ENCODE data around the gene ADCK1.

The ADCK1 gene

DNA sequence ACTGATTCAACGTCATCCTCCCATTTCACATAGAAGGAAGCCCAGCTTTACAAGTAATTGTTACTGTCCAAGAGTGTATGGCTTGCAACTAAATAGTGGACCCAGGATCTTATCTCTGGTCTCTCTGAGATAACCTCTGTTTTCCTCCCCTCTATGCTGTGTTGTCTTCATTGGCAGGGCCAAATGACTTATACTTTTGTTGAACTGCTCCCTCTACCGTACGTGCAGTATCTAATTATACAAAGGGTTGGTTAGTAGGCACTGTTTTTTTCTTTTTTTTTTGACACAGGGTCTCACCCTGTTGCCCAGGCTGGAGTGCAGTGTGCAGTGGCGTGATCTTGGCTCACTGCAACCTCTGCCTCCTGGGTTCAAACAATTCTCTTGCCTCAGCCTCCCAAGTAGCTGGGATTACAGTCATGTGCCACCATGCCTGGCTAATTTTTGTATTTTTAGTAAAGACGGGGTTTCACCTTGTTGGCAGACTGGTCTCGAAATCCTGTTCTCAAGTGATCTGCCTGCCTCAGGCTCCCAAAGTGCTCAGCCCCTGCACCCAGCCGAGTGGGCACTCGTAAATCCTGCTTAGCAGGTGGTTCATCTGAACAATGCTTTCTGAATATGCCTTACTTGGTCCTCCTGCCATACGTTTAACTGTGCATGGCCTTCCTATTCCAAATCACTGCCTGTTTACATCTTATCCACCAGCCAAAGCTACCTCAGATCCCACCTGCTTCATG, 162.1 kb downstream of the ADCK1 start:
- Histone ChIP-seq H3K4me3 (ENCODE audit: low read depth in 1 of 2, low read length in 2 of 2) (no peak overlapping the region), H3K9me3 (ENCODE audit: control insufficient read depth in 1 of 2, low read length in 2 of 2) (no peaks in the 10 kb centered on the region)

DNA sequence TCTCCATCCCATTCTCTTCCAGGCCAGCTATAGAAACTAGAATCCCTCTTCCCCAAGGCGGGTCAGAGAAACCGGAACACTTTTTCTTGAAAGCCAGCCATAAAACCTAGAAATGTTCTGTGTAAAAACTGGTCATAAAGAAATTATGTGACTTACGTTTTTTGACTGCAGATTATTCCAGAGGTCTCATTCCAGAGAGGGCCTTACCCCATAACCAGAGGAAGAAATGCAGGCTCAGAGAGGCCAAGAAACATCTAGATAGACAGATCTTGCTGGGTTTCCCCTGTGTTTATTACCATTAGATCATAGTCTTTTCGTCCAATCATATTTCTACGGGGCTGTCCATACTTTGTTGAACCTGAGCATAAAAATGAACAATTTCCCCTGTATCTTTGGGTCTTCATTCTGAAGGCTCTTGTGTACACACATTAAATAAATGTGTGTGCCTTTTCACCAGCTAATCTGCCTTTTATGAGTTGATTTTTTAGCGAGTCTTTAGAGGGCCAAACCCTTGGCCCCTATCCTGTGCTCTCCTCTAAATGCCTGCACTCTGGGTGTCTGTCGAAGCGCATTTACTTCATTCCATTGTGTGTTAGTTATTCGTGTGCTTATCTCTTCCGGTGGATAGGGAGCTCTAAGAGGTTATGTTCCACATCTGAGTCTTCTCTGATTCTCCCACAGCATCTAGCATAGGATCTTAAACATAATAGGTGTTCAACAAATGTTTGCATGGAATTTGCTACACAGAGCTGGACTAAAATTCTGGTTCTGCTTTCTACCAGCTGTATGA, 163.0 kb downstream of the ADCK1 start:
- H3K27me3 ChIP-seq (ENCODE audit: low read depth, low read length) = no peaks in the 10 kb centered on the region
- no peaks in the 10 kb centered on the region for H3K36me3 ChIP-seq (ENCODE audit: control insufficient read depth in 1 of 2, insufficient read depth in 2 of 2, low read length in 2 of 2)
- H3K9me3 ChIP-seq (ENCODE audit: control insufficient read depth in 1 of 2, low read length in 2 of 2) = no peaks in the 10 kb centered on the region
- H3K4me3 ChIP-seq (ENCODE audit: low read depth in 1 of 2, low read length in 2 of 2) = no peak overlapping the region
- peaks cover 0 to 8% of the 10 kb centered on the region in 2 donors for H3K4me1 ChIP-seq (ENCODE audit: control insufficient read depth in 1 of 2, insufficient read depth in 2 of 2, low read length in 2 of 2)
- H3K27ac ChIP-seq (ENCODE audit: low read length) = no peak overlapping the region

More for the DNA sequence above, 162.1 kb downstream of the ADCK1 start:
- Histone ChIP-seq H3K36me3 (ENCODE audit: control insufficient read depth in 1 of 2, insufficient read depth in 2 of 2, low read length in 2 of 2) (no peaks in the 10 kb centered on the region), H3K27ac (ENCODE audit: low read length) (no peak overlapping the region), H3K4me1 (ENCODE audit: control insufficient read depth in 1 of 2, insufficient read depth in 2 of 2, low read length in 2 of 2) (peaks cover 0 to 8% of the 10 kb centered on the region in 2 donors), H3K27me3 (ENCODE audit: low read depth, low read length) (no peaks in the 10 kb centered on the region)

DNA sequence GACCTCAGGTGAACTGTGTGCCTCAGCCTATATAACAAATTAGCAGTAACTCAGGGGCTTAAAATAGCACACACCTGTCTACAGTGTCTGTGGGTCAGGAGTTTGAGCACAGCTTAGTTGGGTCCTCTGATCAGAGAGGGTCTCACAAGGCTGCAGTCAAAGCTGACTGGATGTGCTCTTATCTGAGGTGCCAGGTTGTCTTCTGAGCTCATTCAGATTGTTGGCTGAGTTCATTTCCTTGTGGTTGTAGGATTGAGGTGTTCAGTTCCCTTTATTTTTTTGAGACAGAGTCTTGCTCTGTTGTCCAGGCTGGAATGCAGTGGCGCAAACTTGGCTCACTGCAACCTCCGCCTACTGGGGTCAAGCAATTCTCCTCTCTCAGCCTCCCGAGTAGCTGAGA, 164.7 kb downstream of the ADCK1 start:
- peaks cover 0 to 8% of the 10 kb centered on the region in 2 donors for H3K4me1 ChIP-seq (ENCODE audit: control insufficient read depth in 1 of 2, insufficient read depth in 2 of 2, low read length in 2 of 2)
- H3K36me3 ChIP-seq (ENCODE audit: control insufficient read depth in 1 of 2, insufficient read depth in 2 of 2, low read length in 2 of 2) = no peaks in the 10 kb centered on the region
- no peaks in the 10 kb centered on the region for H3K9me3 ChIP-seq (ENCODE audit: control insufficient read depth in 1 of 2, low read length in 2 of 2)
- H3K27me3 ChIP-seq (ENCODE audit: low read depth, low read length) = no peaks in the 10 kb centered on the region
- no peak overlapping the region for H3K27ac ChIP-seq (ENCODE audit: low read length)
- H3K4me3 ChIP-seq (ENCODE audit: low read depth in 1 of 2, low read length in 2 of 2) = no peak overlapping the region

DNA sequence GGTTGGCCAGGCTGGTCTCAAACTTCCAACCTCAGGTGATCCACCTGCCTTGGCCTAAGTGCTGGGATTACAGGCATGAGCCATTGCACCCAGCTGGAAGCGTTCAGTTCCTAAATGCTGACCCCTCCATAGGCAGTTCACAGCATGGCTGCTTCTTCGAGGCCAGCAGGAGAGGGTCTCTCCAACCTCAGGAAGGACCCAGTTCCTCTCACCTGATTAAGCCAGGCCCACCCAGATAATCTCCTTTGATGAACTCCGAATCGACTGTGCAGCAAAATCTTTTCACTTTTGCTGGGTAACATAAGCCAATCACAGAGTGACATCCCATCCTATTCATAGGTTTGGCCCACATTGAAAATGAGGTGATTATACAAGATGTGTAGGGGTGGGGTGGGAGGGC, 165.1 kb downstream of the ADCK1 start:
- no peak overlapping the region for H3K4me3 ChIP-seq (ENCODE audit: low read depth in 1 of 2, low read length in 2 of 2)
- H3K27me3 ChIP-seq (ENCODE audit: low read depth, low read length) = no peaks in the 10 kb centered on the region
- no peak overlapping the region for H3K27ac ChIP-seq (ENCODE audit: low read length)
- H3K4me1 ChIP-seq (ENCODE audit: control insufficient read depth in 1 of 2, insufficient read depth in 2 of 2, low read length in 2 of 2) = peaks cover 0 to 8% of the 10 kb centered on the region in 2 donors
- H3K9me3 ChIP-seq (ENCODE audit: control insufficient read depth in 1 of 2, low read length in 2 of 2) = no peaks in the 10 kb centered on the region
- no peaks in the 10 kb centered on the region for H3K36me3 ChIP-seq (ENCODE audit: control insufficient read depth in 1 of 2, insufficient read depth in 2 of 2, low read length in 2 of 2)

DNA sequence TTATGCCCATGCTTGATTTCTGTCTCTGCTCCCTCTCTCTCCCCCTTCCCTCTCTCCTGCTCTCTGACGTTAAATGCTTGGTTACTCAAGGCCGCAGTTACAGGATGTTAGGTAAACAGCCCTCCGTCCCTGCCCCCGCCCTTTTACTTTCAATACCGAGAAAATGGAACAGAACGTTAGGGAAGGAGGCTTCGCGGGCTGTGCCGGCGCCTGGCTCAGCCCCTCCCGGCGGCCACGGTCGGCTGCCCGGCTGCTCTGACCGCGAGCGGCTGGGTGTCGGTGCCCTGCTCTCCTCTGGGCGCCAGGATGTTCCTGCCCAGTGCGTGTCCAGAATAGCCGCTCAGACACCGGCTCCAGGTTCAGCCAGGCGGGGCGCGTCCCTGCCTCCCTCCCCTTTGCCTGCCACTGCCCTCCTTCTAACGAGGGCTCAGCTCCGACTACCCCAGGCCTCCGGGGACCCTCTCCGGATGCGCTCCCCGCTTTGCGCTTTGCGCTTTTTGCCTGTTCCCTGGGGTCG, 166.1 kb downstream of the ADCK1 start:
- no peak overlapping the region for H3K27ac ChIP-seq (ENCODE audit: low read length)
- peaks cover 0 to 8% of the 10 kb centered on the region in 2 donors for H3K4me1 ChIP-seq (ENCODE audit: control insufficient read depth in 1 of 2, insufficient read depth in 2 of 2, low read length in 2 of 2)
- no peaks in the 10 kb centered on the region for H3K27me3 ChIP-seq (ENCODE audit: low read depth, low read length)
- H3K36me3 ChIP-seq (ENCODE audit: control insufficient read depth in 1 of 2, insufficient read depth in 2 of 2, low read length in 2 of 2) = no peaks in the 10 kb centered on the region
- H3K4me3 ChIP-seq (ENCODE audit: low read depth in 1 of 2, low read length in 2 of 2) = peak overlapping the region in 1 of 2 donors; percentile 52
- H3K9me3 ChIP-seq (ENCODE audit: control insufficient read depth in 1 of 2, low read length in 2 of 2) = no peaks in the 10 kb centered on the region

DNA sequence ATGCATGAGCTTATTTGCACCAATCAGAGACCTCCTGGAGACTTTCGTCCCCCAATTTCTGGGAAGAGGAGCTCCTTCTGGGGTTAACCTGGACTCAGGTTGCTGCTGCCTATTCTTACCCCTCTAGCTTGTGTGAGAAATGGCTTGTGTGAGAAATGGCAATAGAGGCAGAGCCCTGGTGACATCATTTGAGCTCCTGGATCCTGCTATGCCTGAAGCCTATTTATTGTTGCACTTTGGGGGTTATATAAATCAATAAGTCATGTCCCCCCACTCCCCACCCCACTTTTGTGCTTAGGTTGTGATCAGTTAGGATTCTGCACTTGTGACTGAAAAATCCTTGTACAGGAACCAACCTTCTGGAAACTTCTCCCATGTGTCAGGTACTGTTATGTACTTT, 167.2 kb downstream of the ADCK1 start:
- Histone ChIP-seq H3K4me3 (ENCODE audit: low read depth in 1 of 2, low read length in 2 of 2) (no peak overlapping the region), H3K9me3 (ENCODE audit: control insufficient read depth in 1 of 2, low read length in 2 of 2) (no peaks in the 10 kb centered on the region), H3K4me1 (ENCODE audit: control insufficient read depth in 1 of 2, insufficient read depth in 2 of 2, low read length in 2 of 2) (peaks cover 0 to 8% of the 10 kb centered on the region in 2 donors), H3K27me3 (ENCODE audit: low read depth, low read length) (no peaks in the 10 kb centered on the region), H3K27ac (ENCODE audit: low read length) (no peak overlapping the region), H3K36me3 (ENCODE audit: control insufficient read depth in 1 of 2, insufficient read depth in 2 of 2, low read length in 2 of 2) (no peaks in the 10 kb centered on the region)

DNA sequence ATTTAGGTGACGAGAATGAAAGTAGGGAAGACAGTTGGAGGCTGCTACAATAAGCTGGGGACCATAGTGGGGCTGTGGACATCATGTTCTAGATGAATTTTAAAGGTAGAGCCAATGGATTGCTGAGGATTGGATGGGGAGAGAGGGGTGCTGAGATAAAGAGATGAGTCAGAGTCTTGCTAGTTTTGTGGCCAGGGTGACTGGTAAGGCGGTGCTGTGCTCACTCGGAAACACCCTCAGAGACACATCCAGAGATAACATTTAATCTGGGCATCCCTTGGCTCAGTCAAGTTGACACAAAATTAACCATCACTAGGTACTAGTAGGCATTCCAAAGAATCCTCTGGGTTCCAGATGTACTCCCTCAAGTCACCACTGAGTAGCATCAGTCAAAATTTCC, 170.7 kb downstream of the ADCK1 start:
- Histone ChIP-seq H3K4me1 (ENCODE audit: control insufficient read depth in 1 of 2, insufficient read depth in 2 of 2, low read length in 2 of 2) (peaks cover 0 to 6% of the 10 kb centered on the region in 2 donors), H3K27ac (ENCODE audit: low read length) (no peak overlapping the region), H3K9me3 (ENCODE audit: control insufficient read depth in 1 of 2, low read length in 2 of 2) (no peaks in the 10 kb centered on the region), H3K27me3 (ENCODE audit: low read depth, low read length) (no peaks in the 10 kb centered on the region), H3K4me3 (ENCODE audit: low read depth in 1 of 2, low read length in 2 of 2) (no peak overlapping the region), H3K36me3 (ENCODE audit: control insufficient read depth in 1 of 2, insufficient read depth in 2 of 2, low read length in 2 of 2) (no peaks in the 10 kb centered on the region)

DNA sequence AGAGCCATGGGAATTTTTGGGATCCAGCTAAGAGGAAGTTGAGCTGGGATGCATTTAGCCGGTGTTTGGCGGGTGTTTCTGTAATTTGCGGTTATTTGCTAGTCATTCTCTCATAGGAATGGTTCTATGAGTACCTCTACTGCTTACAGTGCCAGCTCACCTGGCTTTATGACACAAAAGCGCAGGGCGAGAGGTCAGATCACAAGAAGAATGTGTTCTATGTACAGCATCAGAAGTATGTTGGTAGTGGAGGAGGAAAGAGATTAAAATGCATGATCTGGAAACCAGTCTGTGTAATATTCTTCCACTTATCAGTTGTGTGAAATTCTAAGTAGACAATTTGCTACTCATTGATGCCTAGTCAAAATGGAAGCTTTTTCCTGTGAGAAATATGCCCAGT, 173.3 kb downstream of the ADCK1 start:
- Histone ChIP-seq H3K27ac (ENCODE audit: low read length) (no peak overlapping the region), H3K27me3 (ENCODE audit: low read depth, low read length) (no peaks in the 10 kb centered on the region), H3K36me3 (ENCODE audit: control insufficient read depth in 1 of 2, insufficient read depth in 2 of 2, low read length in 2 of 2) (no peaks in the 10 kb centered on the region), H3K9me3 (ENCODE audit: control insufficient read depth in 1 of 2, low read length in 2 of 2) (no peaks in the 10 kb centered on the region), H3K4me1 (ENCODE audit: control insufficient read depth in 1 of 2, insufficient read depth in 2 of 2, low read length in 2 of 2) (no peaks in the 10 kb centered on the region), H3K4me3 (ENCODE audit: low read depth in 1 of 2, low read length in 2 of 2) (no peak overlapping the region)

DNA sequence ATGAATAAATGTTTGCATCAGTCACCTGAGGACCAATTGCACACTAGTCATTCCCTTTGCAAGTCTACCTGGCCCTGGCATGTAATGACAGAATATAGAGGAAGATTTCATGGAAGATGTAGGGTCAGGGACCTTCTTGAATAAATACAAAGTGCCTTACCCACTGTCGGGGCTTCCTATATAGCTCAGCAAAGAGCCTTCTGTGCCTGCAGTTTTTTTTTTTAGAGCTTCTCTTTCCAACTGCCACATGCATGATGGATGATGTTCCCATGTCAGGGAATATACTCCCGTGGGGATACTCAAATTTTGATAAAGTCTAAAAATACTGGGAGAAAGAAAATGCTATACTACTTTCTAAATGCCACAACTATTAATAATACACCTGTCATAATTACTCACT, 176.7 kb downstream of the ADCK1 start:
- Histone ChIP-seq H3K4me3 (ENCODE audit: low read depth in 1 of 2, low read length in 2 of 2) (no peak overlapping the region), H3K4me1 (ENCODE audit: control insufficient read depth in 1 of 2, insufficient read depth in 2 of 2, low read length in 2 of 2) (peaks cover 0 to 6% of the 10 kb centered on the region in 2 donors), H3K9me3 (ENCODE audit: control insufficient read depth in 1 of 2, low read length in 2 of 2) (no peaks in the 10 kb centered on the region), H3K27me3 (ENCODE audit: low read depth, low read length) (no peaks in the 10 kb centered on the region), H3K27ac (ENCODE audit: low read length) (no peak overlapping the region), H3K36me3 (ENCODE audit: control insufficient read depth in 1 of 2, insufficient read depth in 2 of 2, low read length in 2 of 2) (no peaks in the 10 kb centered on the region)

DNA sequence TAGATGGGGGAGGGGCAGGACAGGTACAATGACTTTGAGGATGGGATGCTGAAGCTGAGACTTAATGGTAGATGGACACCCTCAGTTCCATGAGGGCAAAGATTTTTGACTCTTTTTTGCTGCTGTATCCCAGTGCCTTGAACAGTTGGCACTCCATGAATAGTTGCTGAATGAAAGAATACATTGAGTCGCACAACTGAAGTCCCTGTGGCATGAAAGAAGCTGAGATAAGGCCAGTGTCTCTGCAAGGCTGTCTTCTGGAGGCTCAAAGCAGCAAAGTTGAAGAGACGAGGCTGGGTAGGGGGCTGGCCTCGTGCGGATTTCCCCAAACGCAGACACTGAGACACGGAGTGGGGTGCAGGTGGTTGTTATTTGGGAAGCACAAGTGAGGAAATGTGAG, 179.3 kb downstream of the ADCK1 start:
- H3K4me1 ChIP-seq (ENCODE audit: control insufficient read depth in 1 of 2, insufficient read depth in 2 of 2, low read length in 2 of 2) = peaks cover 0 to 6% of the 10 kb centered on the region in 2 donors
- no peaks in the 10 kb centered on the region for H3K27me3 ChIP-seq (ENCODE audit: low read depth, low read length)
- no peak overlapping the region for H3K27ac ChIP-seq (ENCODE audit: low read length)
- no peaks in the 10 kb centered on the region for H3K9me3 ChIP-seq (ENCODE audit: control insufficient read depth in 1 of 2, low read length in 2 of 2)
- H3K36me3 ChIP-seq (ENCODE audit: control insufficient read depth in 1 of 2, insufficient read depth in 2 of 2, low read length in 2 of 2) = no peaks in the 10 kb centered on the region
- H3K4me3 ChIP-seq (ENCODE audit: low read depth in 1 of 2, low read length in 2 of 2) = no peak overlapping the region

DNA sequence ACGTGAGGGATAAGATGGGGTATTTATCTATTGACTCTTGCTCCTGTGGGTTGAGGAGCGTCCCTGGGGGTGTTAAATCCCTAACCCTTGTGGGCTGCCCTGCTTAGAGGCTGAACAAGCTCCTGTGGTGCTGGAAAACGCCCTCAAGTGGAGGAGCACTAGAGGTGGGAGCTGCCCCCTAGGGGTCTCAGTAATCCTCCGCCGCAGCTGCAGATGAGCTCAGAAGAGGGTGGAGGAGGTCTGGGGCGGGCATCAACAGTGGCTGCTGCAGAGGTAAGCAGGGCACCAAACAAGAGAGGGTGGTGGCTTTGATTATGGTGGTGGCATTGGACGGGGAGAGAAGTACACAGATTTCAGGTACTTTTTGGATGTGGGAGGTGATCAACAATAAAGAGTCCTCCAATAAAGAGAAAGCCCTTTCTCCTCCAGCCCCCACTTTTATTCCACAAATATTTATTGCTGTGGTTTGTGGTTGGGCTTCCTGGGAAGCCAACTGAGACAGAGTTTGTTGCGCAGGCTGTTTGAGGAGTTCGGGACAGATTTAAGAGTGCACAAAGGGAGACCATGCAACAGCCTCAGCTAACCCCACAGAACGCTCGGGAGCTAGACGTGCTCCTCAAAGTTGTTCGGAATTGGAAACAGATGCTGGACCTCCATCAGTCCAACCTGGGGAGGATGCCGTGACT, 179.9 kb downstream of the ADCK1 start:
- Histone ChIP-seq H3K27ac (ENCODE audit: low read length) (no peak overlapping the region), H3K4me3 (ENCODE audit: low read depth in 1 of 2, low read length in 2 of 2) (no peak overlapping the region), H3K27me3 (ENCODE audit: low read depth, low read length) (no peaks in the 10 kb centered on the region)

More for the DNA sequence above, 179.9 kb downstream of the ADCK1 start:
- Histone ChIP-seq H3K9me3 (ENCODE audit: control insufficient read depth in 1 of 2, low read length in 2 of 2) (no peaks in the 10 kb centered on the region), H3K36me3 (ENCODE audit: control insufficient read depth in 1 of 2, insufficient read depth in 2 of 2, low read length in 2 of 2) (no peaks in the 10 kb centered on the region), H3K4me1 (ENCODE audit: control insufficient read depth in 1 of 2, insufficient read depth in 2 of 2, low read length in 2 of 2) (peaks cover 0 to 6% of the 10 kb centered on the region in 2 donors)
